GM23338 (cell line): Measurements from ENCODE around the gene HMGCS2. TPM values are rescaled to one million over a fixed set of nuclear protein-coding genes. Genes with fewer than 3 reads are reported as not detected.

Experiments used
- ATAC-seq: fragments of 200-7000 bp; cut with Tn5 transposase; 3 replicates; pipeline ENCODE4 v1.9.1; 2020
- DNase-seq: peaks from one replicate; pipeline ENCODE4 v3.0.0-alpha.2; 2015; ENCODE audit warnings: low spot score
- H2AFZ ChIP-seq: fragments of 200-600 bp; sonication (generic); 2 replicates; pipeline ENCODE4 v1.8.0; 2016; ENCODE audit warnings: antibody characterized with exemption, mild to moderate bottlenecking, moderate library complexity
- H3F3A ChIP-seq: fragments of 200-600 bp; sonication (generic); replicated peaks from 2 replicates; pipeline ENCODE4 v1.8.0; 2017; ENCODE audit warnings: antibody characterized with exemption, mixed run types, low read depth
- H3K27ac ChIP-seq: fragments of 200-600 bp; sonication (generic); 2 replicates; pipeline ENCODE4 v1.6.1; 2016; ENCODE audit warnings: low read depth
- H3K27me3 ChIP-seq: fragments of 200-600 bp; sonication (generic); 2 replicates; pipeline ENCODE4 v1.8.0; 2016; ENCODE audit warnings: mild to moderate bottlenecking, mixed run types, moderate library complexity; ENCODE audit not compliant: insufficient read depth
- H3K36me3 ChIP-seq: fragments of 200-600 bp; sonication (generic); 2 replicates; pipeline ENCODE4 v1.8.0; 2016; ENCODE audit warnings: mild to moderate bottlenecking; ENCODE audit not compliant: insufficient read depth
- H3K4me1 ChIP-seq: fragments of 200-600 bp; sonication (generic); 2 replicates; pipeline ENCODE4 v1.8.0; 2016; ENCODE audit warnings: mild to moderate bottlenecking, moderate library complexity; ENCODE audit not compliant: insufficient read depth
- H3K4me2 ChIP-seq: fragments of 200-600 bp; sonication (generic); 2 replicates; pipeline ENCODE4 v1.7.1; 2017; ENCODE audit warnings: mixed run types
- H3K4me3 ChIP-seq: fragments of 200-600 bp; sonication (generic); 2 replicates; pipeline ENCODE4 v1.6.1; 2016; ENCODE audit warnings: mixed run types
- H3K79me2 ChIP-seq: fragments of 200-600 bp; sonication (generic); replicated peaks from 2 replicates; pipeline ENCODE4 v1.8.0; 2017; ENCODE audit warnings: mild to moderate bottlenecking; ENCODE audit not compliant: insufficient read depth
- H3K9me2 ChIP-seq: fragments of 200-600 bp; sonication (generic); 2 replicates; pipeline ENCODE4 v1.8.0; 2017; ENCODE audit not compliant: insufficient read depth
- H4K20me1 ChIP-seq: fragments of 200-600 bp; sonication (generic); replicated peaks from 2 replicates; pipeline ENCODE4 v1.8.0; 2017; ENCODE audit warnings: mild to moderate bottlenecking; ENCODE audit not compliant: insufficient read depth
- H3K27ac Mint-ChIP-seq: 2 replicates; pipeline ENCODE4 v1.8.0; 2020; ENCODE audit warnings: inconsistent platforms, mild to moderate bottlenecking, moderate library complexity, mixed read lengths
- H3K27me3 Mint-ChIP-seq: 3 replicates; pipeline ENCODE4 v1.8.0; 2022; ENCODE audit warnings: low read depth, mild to moderate bottlenecking, moderate library complexity, mixed read lengths, inconsistent platforms; ENCODE audit not compliant: insufficient read depth, poor library complexity
- H3K36me3 Mint-ChIP-seq: 3 replicates; pipeline ENCODE4 v1.8.0; 2021; ENCODE audit warnings: low read depth, mild to moderate bottlenecking, inconsistent platforms, moderate library complexity, mixed read lengths
- H3K4me1 Mint-ChIP-seq: 3 replicates; pipeline ENCODE4 v1.8.0; 2020; ENCODE audit warnings: mild to moderate bottlenecking, inconsistent platforms, mixed read lengths
- H3K4me3 Mint-ChIP-seq: 3 replicates; pipeline ENCODE4 v1.8.0; 2021; ENCODE audit warnings: moderate library complexity, mild to moderate bottlenecking, inconsistent platforms, mixed read lengths
- H3K9me3 Mint-ChIP-seq: 3 replicates; pipeline ENCODE4 v1.8.0; 2020; ENCODE audit warnings: moderate library complexity, mild to moderate bottlenecking, inconsistent platforms, mixed read lengths
- CREB1 ChIP-seq: fragments of 250-450 bp; sonication (Bioruptor Pico); IDR thresholded peaks from 2 replicates; pipeline ENCODE4 v1.5.0; 2020; ENCODE audit warnings: low read depth, mild to moderate bottlenecking, moderate library complexity
- EZH2 ChIP-seq: fragments of 200-600 bp; sonication (generic); IDR thresholded peaks from one replicate; pipeline ENCODE4 v1.8.0; 2017; ENCODE audit warnings: antibody characterized with exemption, mild to moderate bottlenecking, low read depth; ENCODE audit not compliant: unreplicated experiment
- EZH2phosphoT487 ChIP-seq: fragments of 200-600 bp; sonication (generic); IDR thresholded peaks from one replicate; pipeline ENCODE4 v1.8.1; 2018; ENCODE audit warnings: antibody characterized with exemption; ENCODE audit not compliant: unreplicated experiment
- JUNB ChIP-seq: IDR thresholded peaks from one replicate; pipeline ENCODE4 v1.6.1; 2016; ENCODE audit warnings: antibody characterized with exemption; ENCODE audit not compliant: unreplicated experiment
- NANOG ChIP-seq: IDR thresholded peaks from 2 replicates; pipeline ENCODE4 v1.6.1; 2016; ENCODE audit warnings: antibody characterized with exemption, borderline replicate concordance
- POLR2AphosphoS5 ChIP-seq: IDR thresholded peaks from 2 replicates; pipeline ENCODE4 v1.6.1; 2016; ENCODE audit warnings: antibody characterized with exemption, low read depth
- STAT1 ChIP-seq: IDR thresholded peaks from one replicate; pipeline ENCODE4 v1.6.1; 2016; ENCODE audit warnings: antibody characterized with exemption; ENCODE audit not compliant: unreplicated experiment
- ZNF114 ChIP-seq: fragments of 250-450 bp; sonication (Bioruptor Pico); IDR thresholded peaks from 2 replicates; pipeline ENCODE4 v1.5.0; 2020; ENCODE audit warnings: mild to moderate bottlenecking, moderate library complexity
- ZNF331 ChIP-seq: fragments of 250-450 bp; sonication (Bioruptor Pico); IDR thresholded peaks from 2 replicates; pipeline ENCODE4 v1.5.0; 2020; ENCODE audit warnings: low read depth, mild to moderate bottlenecking, moderate library complexity
- polyA plus RNA-seq: library from polyadenylated mRNA; unstranded; fragments of >200 nt; fragmentation: Nextera tagmentation; extraction: Ambion mirVana; gene quantifications from 2 replicates; pipeline ENCODE4 v1.2.1, GENCODE V29; 2016
- total RNA-seq: library from RNA; depleted of rRNA; stranded (reverse); fragments of >200 nt; shearing (Covaris generic); gene quantifications from 2 replicates; pipeline ENCODE4 v1.2.3, GENCODE V29; 2014
- TF ChIP-seq, protein P1 (sequence below): IDR thresholded peaks from one replicate; pipeline ENCODE4 v1.6.1; 2018; ENCODE audit warnings: antibody characterized with exemption; ENCODE audit not compliant: unreplicated experiment
- TF ChIP-seq, protein P2 (sequence below): IDR thresholded peaks from 2 replicates; pipeline ENCODE4 v1.6.1; 2016; ENCODE audit warnings: antibody characterized with exemption

HMGCS2 gene
- total and polyA plus RNA-seq, 2 experiments from 2014 or later: not detected

DNA sequence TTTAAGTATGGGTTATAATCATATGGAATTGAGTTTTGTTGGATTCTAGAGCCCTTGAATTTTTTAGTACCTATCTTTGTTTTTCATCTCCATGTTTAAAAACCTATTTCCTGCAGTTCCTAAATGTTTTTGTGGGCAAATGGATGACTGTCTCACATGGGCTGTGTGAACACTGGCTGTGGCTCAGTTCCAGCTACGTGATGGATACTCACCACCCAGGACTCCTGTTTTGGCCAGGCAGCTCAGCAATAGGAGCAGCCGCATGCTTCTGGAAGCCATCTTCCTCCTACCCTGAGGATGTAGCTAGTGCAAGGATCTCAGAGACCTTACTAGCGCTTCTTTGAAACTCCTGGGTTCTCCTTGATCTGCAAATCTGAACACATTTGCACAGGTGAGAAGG, 39.8 kb upstream of the HMGCS2 start:
- no peak overlapping the region for H3K4me3 ChIP-seq
- H3K9me2 ChIP-seq: no peaks in the 10 kb centered on the region
- TF ChIP-seq NANOG (no peak), EZH2 (no peak), ZNF331 (CRISPR knock-in tag) (no peak), JUNB (no peak), EZH2phosphoT487 (no peak), STAT1 (no peak), POLR2AphosphoS5 (no peak)
- TF ChIP-seq, protein P1, sequence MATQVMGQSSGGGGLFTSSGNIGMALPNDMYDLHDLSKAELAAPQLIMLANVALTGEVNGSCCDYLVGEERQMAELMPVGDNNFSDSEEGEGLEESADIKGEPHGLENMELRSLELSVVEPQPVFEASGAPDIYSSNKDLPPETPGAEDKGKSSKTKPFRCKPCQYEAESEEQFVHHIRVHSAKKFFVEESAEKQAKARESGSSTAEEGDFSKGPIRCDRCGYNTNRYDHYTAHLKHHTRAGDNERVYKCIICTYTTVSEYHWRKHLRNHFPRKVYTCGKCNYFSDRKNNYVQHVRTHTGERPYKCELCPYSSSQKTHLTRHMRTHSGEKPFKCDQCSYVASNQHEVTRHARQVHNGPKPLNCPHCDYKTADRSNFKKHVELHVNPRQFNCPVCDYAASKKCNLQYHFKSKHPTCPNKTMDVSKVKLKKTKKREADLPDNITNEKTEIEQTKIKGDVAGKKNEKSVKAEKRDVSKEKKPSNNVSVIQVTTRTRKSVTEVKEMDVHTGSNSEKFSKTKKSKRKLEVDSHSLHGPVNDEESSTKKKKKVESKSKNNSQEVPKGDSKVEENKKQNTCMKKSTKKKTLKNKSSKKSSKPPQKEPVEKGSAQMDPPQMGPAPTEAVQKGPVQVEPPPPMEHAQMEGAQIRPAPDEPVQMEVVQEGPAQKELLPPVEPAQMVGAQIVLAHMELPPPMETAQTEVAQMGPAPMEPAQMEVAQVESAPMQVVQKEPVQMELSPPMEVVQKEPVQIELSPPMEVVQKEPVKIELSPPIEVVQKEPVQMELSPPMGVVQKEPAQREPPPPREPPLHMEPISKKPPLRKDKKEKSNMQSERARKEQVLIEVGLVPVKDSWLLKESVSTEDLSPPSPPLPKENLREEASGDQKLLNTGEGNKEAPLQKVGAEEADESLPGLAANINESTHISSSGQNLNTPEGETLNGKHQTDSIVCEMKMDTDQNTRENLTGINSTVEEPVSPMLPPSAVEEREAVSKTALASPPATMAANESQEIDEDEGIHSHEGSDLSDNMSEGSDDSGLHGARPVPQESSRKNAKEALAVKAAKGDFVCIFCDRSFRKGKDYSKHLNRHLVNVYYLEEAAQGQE: no peak
- H3K9me3 Mint-ChIP-seq: no peaks in the 10 kb centered on the region
- no peak overlapping the region for H3K4me2 ChIP-seq
- no peaks in the 10 kb centered on the region for H3F3A ChIP-seq
- no peaks in the 10 kb centered on the region for H3K27me3 Mint-ChIP-seq
- H3K36me3 Mint-ChIP-seq: no peaks in the 10 kb centered on the region
- no peaks in the 10 kb centered on the region for H3K4me1 Mint-ChIP-seq
- H2AFZ ChIP-seq: no peak overlapping the region
- no peaks in the 10 kb centered on the region for H3K79me2 ChIP-seq
- H3K4me1 ChIP-seq: no peaks in the 10 kb centered on the region
- no peak for ATAC-seq
- no peak for DNase-seq
- H3K4me3 Mint-ChIP-seq: no peak overlapping the region
- no peaks in the 10 kb centered on the region for H3K27me3 ChIP-seq
- H3K27ac Mint-ChIP-seq: no peak overlapping the region
- H3K36me3 ChIP-seq: no peaks in the 10 kb centered on the region
- H3K27ac ChIP-seq: no peak overlapping the region
- H4K20me1 ChIP-seq: no peaks in the 10 kb centered on the region

DNA sequence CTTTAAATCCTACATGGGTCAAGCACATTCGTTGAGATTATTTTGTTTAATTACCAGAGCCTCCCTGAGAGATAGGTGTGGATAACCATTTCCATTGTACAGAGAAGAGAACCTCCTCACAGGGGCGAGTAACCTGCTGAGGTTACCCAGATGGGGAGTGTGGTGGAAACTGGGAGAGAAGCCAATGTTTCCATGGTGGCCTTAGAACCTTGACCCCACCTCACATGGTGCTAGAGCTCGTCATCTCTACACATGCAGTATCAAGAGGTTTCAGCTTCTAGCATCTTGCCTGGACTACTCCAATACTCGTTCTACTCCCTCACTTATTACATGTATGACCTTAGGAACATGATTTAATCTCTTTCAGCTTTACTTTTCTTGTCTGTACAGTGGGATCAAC, 37.8 kb upstream of the HMGCS2 start:
- DNase-seq: no peak
- Histone ChIP-seq H3K27ac (no peak overlapping the region), H4K20me1 (no peaks in the 10 kb centered on the region), H3F3A (no peaks in the 10 kb centered on the region), H3K79me2 (no peaks in the 10 kb centered on the region), H3K4me2 (no peak overlapping the region), H3K9me2 (no peaks in the 10 kb centered on the region), H3K27me3 (no peaks in the 10 kb centered on the region), H3K36me3 (no peaks in the 10 kb centered on the region), H2AFZ (no peak overlapping the region), H3K4me1 (no peaks in the 10 kb centered on the region), H3K4me3 (no peak overlapping the region)
- H3K9me3 Mint-ChIP-seq: no peaks in the 10 kb centered on the region
- H3K36me3 Mint-ChIP-seq: no peaks in the 10 kb centered on the region
- no peak for ATAC-seq
- no peaks in the 10 kb centered on the region for H3K4me1 Mint-ChIP-seq
- no peak overlapping the region for H3K4me3 Mint-ChIP-seq
- no peak overlapping the region for H3K27ac Mint-ChIP-seq
- no peak for TF ChIP-seq JUNB
- no peak for TF ChIP-seq CREB1
- H3K27me3 Mint-ChIP-seq: no peaks in the 10 kb centered on the region

DNA sequence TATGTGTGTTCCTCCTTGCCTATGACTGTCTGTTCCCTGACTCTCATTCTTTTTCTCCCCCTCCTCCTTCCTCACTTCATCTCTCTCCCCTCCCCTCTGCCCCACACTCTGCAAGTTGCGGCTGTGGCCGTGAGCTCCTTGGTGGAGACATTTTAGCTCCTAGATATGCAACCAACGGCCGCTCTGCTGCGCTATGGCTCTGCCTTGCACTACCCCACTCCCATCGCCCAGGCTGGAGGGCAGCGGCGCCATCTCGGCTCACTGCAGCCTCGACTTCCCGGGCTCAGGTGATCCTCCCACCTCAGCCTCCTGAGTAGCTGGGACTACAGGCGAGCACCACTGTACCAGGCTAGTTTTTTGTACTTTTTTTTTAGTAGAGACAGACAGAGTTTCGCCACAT, 37.0 kb upstream of the HMGCS2 start:
- Histone ChIP-seq H3K4me2 (no peak overlapping the region), H3K4me1 (no peaks in the 10 kb centered on the region), H3K27me3 (no peaks in the 10 kb centered on the region), H2AFZ (no peak overlapping the region), H3K4me3 (no peak overlapping the region), H3K79me2 (no peaks in the 10 kb centered on the region), H4K20me1 (no peaks in the 10 kb centered on the region), H3K36me3 (no peaks in the 10 kb centered on the region), H3F3A (no peaks in the 10 kb centered on the region), H3K27ac (no peak overlapping the region), H3K9me2 (no peaks in the 10 kb centered on the region)
- no peaks in the 10 kb centered on the region for H3K36me3 Mint-ChIP-seq
- TF ChIP-seq, protein P2, sequence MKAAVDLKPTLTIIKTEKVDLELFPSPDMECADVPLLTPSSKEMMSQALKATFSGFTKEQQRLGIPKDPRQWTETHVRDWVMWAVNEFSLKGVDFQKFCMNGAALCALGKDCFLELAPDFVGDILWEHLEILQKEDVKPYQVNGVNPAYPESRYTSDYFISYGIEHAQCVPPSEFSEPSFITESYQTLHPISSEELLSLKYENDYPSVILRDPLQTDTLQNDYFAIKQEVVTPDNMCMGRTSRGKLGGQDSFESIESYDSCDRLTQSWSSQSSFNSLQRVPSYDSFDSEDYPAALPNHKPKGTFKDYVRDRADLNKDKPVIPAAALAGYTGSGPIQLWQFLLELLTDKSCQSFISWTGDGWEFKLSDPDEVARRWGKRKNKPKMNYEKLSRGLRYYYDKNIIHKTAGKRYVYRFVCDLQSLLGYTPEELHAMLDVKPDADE: no peak
- no peak for TF ChIP-seq STAT1
- TF ChIP-seq EZH2phosphoT487: no peak
- TF ChIP-seq NANOG: no peak
- no peak for TF ChIP-seq ZNF114 (CRISPR knock-in tag)
- TF ChIP-seq JUNB: no peak
- no peak for DNase-seq
- no peak overlapping the region; the same call in 1 of the 2 replicates for H3K27ac Mint-ChIP-seq
- no peaks in the 10 kb centered on the region for H3K27me3 Mint-ChIP-seq
- H3K9me3 Mint-ChIP-seq: no peaks in the 10 kb centered on the region
- no peak overlapping the region for H3K4me3 Mint-ChIP-seq
- ATAC-seq: no peak
- no peaks in the 10 kb centered on the region for H3K4me1 Mint-ChIP-seq
